Astrocyte of the hippocampus (primary cell): ENCODE measurements around the gene SUCO.
"Not testable (repeated sequence)": the region's sequence is repeated elsewhere in the genome, so short reads cannot be mapped to it uniquely, and the experiment has no call there.

Experiments used
- DNase-seq: peaks from one replicate; pipeline ENCODE4 v3.0.0; 2011; ENCODE audit warnings: low read depth, low spot score

Gene SUCO

GRCh38 chr1:172532700-172533512 is at the start of gene SUCO:
Gene SUCO, plus strand, starts transcription at chr1:172533150. Its CDS starts 286 bp downstream, at chr1:172533436.
- peak; percentile 100 for DNase-seq

- DNase-seq, result peak; percentile 5
Measured at GRCh38 chr1:172483448-172483847, 49.5 kb upstream of the SUCO start.

- no peak for DNase-seq
Measured at GRCh38 chr1:172484252-172484651, 48.7 kb upstream of the SUCO start.

GRCh38 chr1:172485626-172486025 is 47.3 kb upstream of the SUCO start:
- DNase-seq, result no peak

- no peak for DNase-seq
Measured at GRCh38 chr1:172486805-172487454, 46.0 kb upstream of the SUCO start.

GRCh38 chr1:172487550-172487949 is 45.4 kb upstream of the SUCO start:
- no peak for DNase-seq

GRCh38 chr1:172488393-172488792 is 44.6 kb upstream of the SUCO start:
- no peak for DNase-seq

- no peak for DNase-seq
Measured at GRCh38 chr1:172489847-172490246, 43.1 kb upstream of the SUCO start.

- DNase-seq, result no peak
Measured at GRCh38 chr1:172492421-172492820, 40.5 kb upstream of the SUCO start.

GRCh38 chr1:172494166-172494565 is 38.8 kb upstream of the SUCO start:
- no peak for DNase-seq

GRCh38 chr1:172496127-172496526 is 36.8 kb upstream of the SUCO start:
- DNase-seq, result not testable (repeated sequence)

- DNase-seq, result peak; percentile 4
Measured at GRCh38 chr1:172496678-172497077, 36.3 kb upstream of the SUCO start.

- peak; percentile 89 for DNase-seq
Measured at GRCh38 chr1:172497230-172497629, 35.7 kb upstream of the SUCO start.

GRCh38 chr1:172498857-172499256 is 34.1 kb upstream of the SUCO start:
- no peak for DNase-seq

- DNase-seq, result peak; percentile 17
Measured at GRCh38 chr1:172499636-172500141, 33.3 kb upstream of the SUCO start.

GRCh38 chr1:172500207-172500606 is 32.7 kb upstream of the SUCO start:
- no peak for DNase-seq

GRCh38 chr1:172507741-172508140 is 25.2 kb upstream of the SUCO start:
- DNase-seq, result no peak

- DNase-seq, result no peak
Measured at GRCh38 chr1:172510479-172510878, 22.5 kb upstream of the SUCO start.

- DNase-seq, result no peak
Measured at GRCh38 chr1:172512591-172512990, 20.4 kb upstream of the SUCO start.

- no peak for DNase-seq
Measured at GRCh38 chr1:172513479-172513878, 19.5 kb upstream of the SUCO start.

GRCh38 chr1:172514108-172514507 is 18.8 kb upstream of the SUCO start:
- DNase-seq, result no peak

- DNase-seq, result no peak
Measured at GRCh38 chr1:172515436-172515835, 17.5 kb upstream of the SUCO start.

- no peak for DNase-seq
Measured at GRCh38 chr1:172515927-172516326, 17.0 kb upstream of the SUCO start.
